K562 (cell line): ENCODE measurements around the gene HSD17B12. TPM values are rescaled to one million over a fixed set of nuclear protein-coding genes. Genes with fewer than 3 reads are reported as not detected.

Experiments used
- ATAC-seq: fragments of 200-7000 bp; cut with Tn5 transposase; 3 replicates; pipeline ENCODE4 v1.9.1; 2020; ENCODE audit warnings: moderate library complexity
- BruUV-seq: library from RNA; stranded (reverse); fragments of 400-500 nt; replicated peaks from 2 replicates; lab custom pipeline; 2021; lab: Mats Ljungman, UMichigan
- CTCF ChIA-PET: fragments of 300-600 bp; formaldehyde crosslinking; extraction: SDS; loops from one replicate; lab custom pipeline; 2021; ENCODE audit warnings: low intra/inter-chr PET ratio; lab: Yijun Ruan, JAX
- POLR2A ChIA-PET: fragments of 300-600, 350-650 bp; sonication (Branson Sonifier 250); formaldehyde crosslinking; extraction: SDS; loops from one replicate; lab custom pipeline; 2021; ENCODE audit warnings: antibody characterized with exemption, inconsistent platforms; lab: Yijun Ruan, JAX
- DNase-seq, 4 experiments: peaks; one replicate each; pipeline versions ENCODE4 v3.0.0 to v3.0.0-alpha.2; 2011 to 2018; ENCODE audit warnings: low spot score in 3 of 4, mixed read lengths in 3 of 4; ENCODE audit errors: extremely low read depth in 1 of 4
- FAIRE-seq: peaks from 2 replicates; lab custom pipeline; 2011; peaks lifted over from hg19 to GRCh38; lab: Jason Lieb, UNC
- H2AFZ ChIP-seq: 2 replicates; pipeline ENCODE4 v1.6.0; 2011; ENCODE audit warnings: low read depth, low read length, control low read depth, inconsistent platforms
- H3K27ac ChIP-seq: fragments of 200-600 bp; 3 replicates; pipeline ENCODE4 v1.8.0; 2011; ENCODE audit warnings: low read depth, mild to moderate bottlenecking, control low read depth, inconsistent platforms, low read length, moderate library complexity, mixed read lengths; ENCODE audit errors: extremely low read depth
- H3K27me3 ChIP-seq, 2 experiments: fragments of 300-600 bp in 1 of 2; 2 replicates in 1 of 2; 3 replicates in 1 of 2; pipeline versions ENCODE4 v1.6.0 to v1.8.0; 2011; ENCODE audit warnings: inconsistent platforms in 2 of 2, low read length in 2 of 2, mild to moderate bottlenecking in 1 of 2, mixed read lengths in 1 of 2, moderate library complexity in 1 of 2; ENCODE audit not compliant: control insufficient read depth in 2 of 2, insufficient read depth in 2 of 2
- H3K36me3 ChIP-seq: fragments of 300-600 bp; 3 replicates; pipeline ENCODE4 v1.8.0; 2011; ENCODE audit warnings: mild to moderate bottlenecking, low read length, inconsistent platforms; ENCODE audit not compliant: control insufficient read depth, insufficient read depth
- H3K4me1 ChIP-seq, 2 experiments: fragments of 200-600 bp in 1 of 2; replicated peaks in 1 of 2; 2 replicates in 1 of 2; 3 replicates in 1 of 2; pipeline versions ENCODE4 v1.5.1 to v1.8.0; 2011; ENCODE audit warnings: inconsistent platforms in 2 of 2, low read length in 2 of 2, mild to moderate bottlenecking in 1 of 2, mixed read lengths in 1 of 2, moderate library complexity in 1 of 2; ENCODE audit not compliant: control insufficient read depth in 2 of 2, insufficient read depth in 2 of 2
- H3K4me2 ChIP-seq: 2 replicates; pipeline ENCODE4 v1.6.1; 2011; ENCODE audit warnings: low read length, control low read depth, inconsistent platforms, mixed read lengths; ENCODE audit not compliant: insufficient read depth
- H3K4me3 ChIP-seq: fragments of 200-600 bp; sonication (generic), shearing (Covaris generic); 2 replicates; pipeline ENCODE4 v1.5.1; 2016; ENCODE audit warnings: control low read depth, inconsistent platforms
- H3K79me2 ChIP-seq: fragments of 200-600 bp; 3 replicates; pipeline ENCODE4 v1.8.0; 2011; ENCODE audit warnings: low read length, inconsistent platforms; ENCODE audit not compliant: control insufficient read depth, insufficient read depth
- H3K9ac ChIP-seq, 2 experiments: 2 replicates each; pipeline versions ENCODE4 v1.6.0 to v1.6.1; 2011; ENCODE audit warnings: low read depth in 2 of 2, low read length in 2 of 2, control low read depth in 1 of 2, inconsistent platforms in 1 of 2, mild to moderate bottlenecking in 1 of 2, mixed read lengths in 1 of 2; ENCODE audit not compliant: insufficient read depth in 1 of 2
- H3K9me1 ChIP-seq: one replicate; pipeline ENCODE4 v1.6.0; 2011; ENCODE audit warnings: inconsistent platforms, mild to moderate bottlenecking, low read length, moderate library complexity; ENCODE audit not compliant: control insufficient read depth, insufficient read depth
- H3K9me3 ChIP-seq: replicated peaks from 2 replicates; pipeline ENCODE4 v1.5.1; 2011; ENCODE audit warnings: low read depth, low read length, inconsistent platforms; ENCODE audit not compliant: control insufficient read depth, insufficient read depth
- H4K20me1 ChIP-seq: replicated peaks from 2 replicates; pipeline ENCODE4 v1.6.1; 2011; ENCODE audit warnings: low read length, inconsistent platforms, mixed read lengths; ENCODE audit not compliant: control insufficient read depth, insufficient read depth
- FOXA1 ChIP-seq: fragments of 450-650 bp; IDR thresholded peaks from 2 replicates; pipeline ENCODE4 v1.6.1; 2016; ENCODE audit warnings: mild to moderate bottlenecking, borderline replicate concordance
- GABPB1 ChIP-seq: sonication (generic); formaldehyde crosslinking; IDR thresholded peaks from 2 replicates; pipeline ENCODE4 v1.8.0; 2022; ENCODE audit warnings: mild to moderate bottlenecking, missing genetic modification reagents
- HMBOX1 ChIP-seq: sonication (generic); IDR thresholded peaks from 2 replicates; pipeline ENCODE4 v1.6.1; 2016
- IRF9 ChIP-seq: fragments of 450-650 bp; IDR thresholded peaks from 2 replicates; pipeline ENCODE4 v1.6.1; 2016; ENCODE audit warnings: missing biosample characterization, missing genetic modification characterization
- POLR2AphosphoS5 ChIP-seq: IDR thresholded peaks from 2 replicates; pipeline ENCODE4 v1.6.1; 2011; ENCODE audit warnings: mild to moderate bottlenecking, low read depth, low read length, moderate library complexity; ENCODE audit not compliant: control insufficient read depth, insufficient read depth
- TCF7L2 ChIP-seq: fragments of 150-350 bp; IDR thresholded peaks from 2 replicates; pipeline ENCODE4 v1.6.1; 2016; ENCODE audit warnings: low read depth, mild to moderate bottlenecking, low read length, moderate library complexity
- TCFL5 ChIP-seq: fragments of 250-450 bp; sonication (Bioruptor Pico); conservative IDR thresholded peaks from 2 replicates; pipeline ENCODE4 v1.6.1; 2021; ENCODE audit warnings: mild to moderate bottlenecking, moderate library complexity, matching md5 sums
- TRIM24 ChIP-seq, 2 experiments: fragments of 450-650 bp; IDR thresholded peaks; 2 replicates each; pipeline ENCODE4 v1.6.1; 2016
- ZFP30 ChIP-seq: fragments of 250-450 bp; sonication (Bioruptor Pico); IDR thresholded peaks from 2 replicates; pipeline ENCODE4 v1.8.0; 2022; ENCODE audit warnings: moderate library complexity, mild to moderate bottlenecking, inconsistent platforms, borderline replicate concordance
- ZNF197 ChIP-seq: fragments of 200-800 bp; sonication (Bioruptor generic); IDR thresholded peaks from 2 replicates; pipeline ENCODE4 v1.6.1; 2016; ENCODE audit warnings: low read depth, missing genetic modification characterization, missing compliant biosample characterization
- WGBS: fragments of 100-300 bp; shearing (Covaris generic); methylation state at CpG from one replicate; pipeline ENCODE4 v1.1.6; 2016; ENCODE audit warnings: low coverage, mixed read lengths; ENCODE audit not compliant: insufficient coverage; ENCODE audit errors: missing lambda C conversion rate; 5-methylcytosine and 5-hydroxymethylcytosine counted together
- in situ Hi-C: fragments of 300-500 bp; cut with MboI; formaldehyde crosslinking; loops from 4 replicates; pipeline ENCODE4 v1.15.0; 2018; ENCODE audit warnings: inconsistent platforms, mixed read lengths
- intact Hi-C: fragments of 100-400 bp; cut with micrococcal nuclease; formaldehyde crosslinking; loops from 2 replicates; pipeline ENCODE4 v1.14.2; 2022
- polyA plus RNA-seq, 8 experiments: library from polyadenylated mRNA; depleted of rRNA in 4 of 8; stranded (reverse) in 5 of 8; unstranded in 3 of 8; fragments of >200 nt; fragmentation: Nextera tagmentation in 2 of 8; fragmentation: Illumina TruSeq in 1 of 8; extraction: Ambion mirVana in 2 of 8; extraction: Trizol in 1 of 8; gene quantifications; 2 replicates each; pipeline versions ENCODE4 v1.2.1 to v1.2.3, GENCODE V29; 2011 to 2014; ENCODE audit warnings: inconsistent platforms in 1 of 8, missing spikeins in 1 of 8
- total RNA-seq, 7 experiments: library from RNA; depleted of rRNA in 6 of 7; stranded (reverse); fragments of >200 nt in 6 of 7; fragmentation: Illumina TruSeq in 2 of 7; extraction: Trizol in 2 of 7; gene quantifications; 2 replicates each; pipeline versions ENCODE4 v1.2.1 to v1.2.3, GENCODE V29; 2011 to 2021; ENCODE audit warnings: low replicate concordance in 1 of 7
- TF ChIP-seq, protein P1 (sequence below): fragments of 450-650 bp; IDR thresholded peaks from 2 replicates; pipeline ENCODE4 v1.6.1; 2017; ENCODE audit warnings: mild to moderate bottlenecking, moderate library complexity

Gene HSD17B12
- total and polyA plus RNA-seq, 9 of the 15 experiments (the other 6 are each of a cell fraction or from before 2014, with no cell fraction given): 9.1 to 34.5 (median 23.3) TPM

GRCh38 chr11:43835104-43835503, 154.6 kb downstream of the HSD17B12 start (continued):
- TF ChIP-seq IRF9 (no peak), TCF7L2 (no peak), TCFL5 (CRISPR knock-in tag) (no peak), GABPB1 (CRISPR knock-in tag) (no peak), ZNF197 (no peak), ZFP30 (CRISPR knock-in tag) (no peak), TRIM24 (IDR thresholded peaks at IDR 0.05) (no peak), POLR2AphosphoS5 (no peak)
- TF ChIP-seq, protein P1, sequence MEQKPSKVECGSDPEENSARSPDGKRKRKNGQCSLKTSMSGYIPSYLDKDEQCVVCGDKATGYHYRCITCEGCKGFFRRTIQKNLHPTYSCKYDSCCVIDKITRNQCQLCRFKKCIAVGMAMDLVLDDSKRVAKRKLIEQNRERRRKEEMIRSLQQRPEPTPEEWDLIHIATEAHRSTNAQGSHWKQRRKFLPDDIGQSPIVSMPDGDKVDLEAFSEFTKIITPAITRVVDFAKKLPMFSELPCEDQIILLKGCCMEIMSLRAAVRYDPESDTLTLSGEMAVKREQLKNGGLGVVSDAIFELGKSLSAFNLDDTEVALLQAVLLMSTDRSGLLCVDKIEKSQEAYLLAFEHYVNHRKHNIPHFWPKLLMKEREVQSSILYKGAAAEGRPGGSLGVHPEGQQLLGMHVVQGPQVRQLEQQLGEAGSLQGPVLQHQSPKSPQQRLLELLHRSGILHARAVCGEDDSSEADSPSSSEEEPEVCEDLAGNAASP: no peak

DNA sequence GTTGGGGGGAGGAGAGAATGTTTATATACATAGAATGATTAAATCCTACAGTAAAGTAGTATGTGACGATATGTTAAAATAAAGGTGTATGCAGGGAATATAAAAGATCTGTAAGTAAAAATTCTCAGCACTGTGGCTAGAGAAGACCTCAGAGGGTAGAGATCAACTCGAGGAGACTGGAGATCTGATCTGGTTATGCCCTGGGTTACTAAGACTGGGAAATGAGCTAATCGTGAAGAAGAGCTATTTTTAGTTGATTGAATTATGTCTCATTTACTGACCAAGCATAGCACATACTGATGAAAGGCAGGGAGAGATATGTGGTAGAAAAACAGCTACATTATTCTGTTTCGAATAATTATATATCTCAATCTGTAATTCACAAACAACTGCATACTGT, 157.3 kb downstream of the HSD17B12 start:
- no TSS peak for BruUV-seq
- CTCF ChIA-PET: no interaction called here
- intact Hi-C loops (no loop called here), in situ Hi-C loops (no loop called here)
- DNase-seq (no peak), ATAC-seq (no peak), FAIRE-seq (no peak)
- WGBS: 16% methylated on average over 4 of the region's 4 CpGs
- Histone ChIP-seq H3K4me2 (no peak overlapping the region), H2AFZ (no peak overlapping the region), H3K27ac (no peak overlapping the region), H3K79me2 (no peaks in the 10 kb centered on the region), H3K36me3 (no peaks in the 10 kb centered on the region), H3K4me3 (no peak overlapping the region), H3K27me3 (no peaks in the 10 kb centered on the region; a peak in 1 of 5 replicates), H3K4me1 (no peaks in the 10 kb centered on the region), H3K9ac (no peak overlapping the region), H4K20me1 (no peaks in the 10 kb centered on the region), H3K9me1 (no peaks in the 10 kb centered on the region), H3K9me3 (no peaks in the 10 kb centered on the region)
- TF ChIP-seq HMBOX1: peak; percentile 23; the same call in 1 of the 2 replicates
- no peak for TF ChIP-seq FOXA1
- POLR2A ChIA-PET: interaction anchor here (1.0 kb wide), 1 partner anchor 12 kb away, joined by 3 read pairs; no protein-coding TSS in a partner anchor
